Activated CD4-positive, alpha-beta T cell treated with anti-CD3 and anti-CD28 coated beads, Interleukin-2, amount 50 U/mL, for 24 hours (primary cell): ENCODE data around the gene SLC30A3.
A peak's percentile ranks its signal among the peaks of the same experiment; 100 is the strongest.

Experiments
- DNase-seq, 2 donors: peaks; one replicate each; pipeline ENCODE4 v3.0.0-alpha.2; 2020; ENCODE audit warnings: low read depth in 1 of 2, low spot score in 1 of 2

SLC30A3 gene

GRCh38 chr2:27236136-27236535, 26.7 kb downstream of the SLC30A3 start:
- DNase-seq = no peak

DNA sequence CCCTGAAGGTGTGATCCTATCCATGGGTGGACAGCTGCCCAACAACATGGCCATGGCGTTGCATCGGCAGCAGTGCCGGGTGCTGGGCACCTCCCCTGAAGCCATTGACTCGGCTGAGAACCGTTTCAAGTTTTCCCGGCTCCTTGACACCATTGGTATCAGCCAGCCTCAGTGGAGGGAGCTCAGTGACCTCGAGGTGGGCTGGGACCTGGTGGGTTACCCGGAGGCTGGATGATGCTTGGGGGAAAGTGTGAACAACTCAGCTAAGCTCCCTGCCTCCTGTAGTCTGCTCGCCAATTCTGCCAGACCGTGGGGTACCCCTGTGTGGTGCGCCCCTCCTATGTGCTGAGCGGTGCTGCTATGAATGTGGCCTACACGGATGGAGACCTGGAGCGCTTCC, 29.5 kb downstream of the SLC30A3 start:
- DNase-seq = no peak

- DNase-seq = no peak
Observed at GRCh38 chr2:27231921-27232320, 30.9 kb downstream of the SLC30A3 start.

GRCh38 chr2:27227501-27227900, 35.3 kb downstream of the SLC30A3 start:
- no peak for DNase-seq

DNA sequence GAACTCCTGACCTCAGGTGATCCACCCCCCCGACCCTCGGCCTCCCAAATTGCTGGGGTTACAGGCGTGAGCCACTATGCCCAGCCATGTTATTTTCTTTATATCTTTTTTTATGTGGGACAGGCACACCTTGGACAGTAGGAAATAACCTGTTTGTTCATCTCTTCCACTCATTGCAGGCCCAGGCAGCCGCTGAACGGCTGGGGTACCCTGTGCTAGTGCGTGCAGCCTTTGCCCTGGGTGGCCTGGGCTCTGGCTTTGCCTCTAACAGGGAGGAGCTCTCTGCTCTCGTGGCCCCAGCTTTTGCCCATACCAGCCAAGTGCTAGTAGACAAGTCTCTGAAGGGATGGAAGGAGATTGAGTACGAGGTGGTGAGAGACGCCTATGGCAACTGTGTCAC, 37.3 kb downstream of the SLC30A3 start:
- no peak for DNase-seq

GRCh38 chr2:27223416-27223815, 39.4 kb downstream of the SLC30A3 start:
- no peak for DNase-seq

DNA sequence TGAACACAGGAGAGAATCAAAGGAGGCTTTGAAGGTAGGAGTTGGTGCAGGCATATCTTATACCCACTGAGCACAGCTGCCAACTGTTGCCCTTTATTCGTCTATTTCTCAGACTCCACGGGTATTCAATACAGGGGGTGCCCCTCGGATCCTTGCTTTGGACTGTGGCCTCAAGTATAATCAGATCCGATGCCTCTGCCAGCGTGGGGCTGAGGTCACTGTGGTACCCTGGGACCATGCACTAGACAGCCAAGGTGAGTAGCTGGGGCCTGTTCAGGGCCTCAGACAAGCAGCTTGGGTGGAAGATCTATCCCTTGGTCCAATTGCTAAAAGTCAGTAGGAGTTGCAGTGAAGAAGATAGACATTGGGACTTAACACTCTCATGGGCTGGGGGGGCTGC, 40.4 kb downstream of the SLC30A3 start:
- DNase-seq = no peak

- no peak for DNase-seq
Observed at GRCh38 chr2:27221166-27221565, 41.7 kb downstream of the SLC30A3 start.

- DNase-seq = no peak
Observed at GRCh38 chr2:27220091-27220490, 42.8 kb downstream of the SLC30A3 start.

DNA sequence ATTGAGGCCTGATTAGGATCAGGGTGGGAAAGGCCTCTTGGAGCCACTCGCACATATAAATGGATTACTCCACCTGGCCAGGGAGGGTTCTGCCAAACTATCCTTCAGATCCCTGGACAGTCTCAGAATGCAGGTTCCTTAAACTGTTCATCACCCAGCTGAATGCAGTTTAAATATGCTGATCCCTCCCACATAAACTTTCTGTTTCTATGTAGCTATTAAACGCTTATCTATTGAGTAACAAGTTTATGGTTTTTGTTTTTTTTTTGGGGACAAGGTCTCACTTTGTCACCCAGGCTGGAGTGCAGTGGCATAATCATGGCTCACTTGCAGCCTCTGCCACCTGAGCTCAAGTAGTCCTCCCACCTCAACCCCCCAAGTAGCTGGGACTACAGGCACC, 43.8 kb downstream of the SLC30A3 start:
- no peak for DNase-seq

DNA sequence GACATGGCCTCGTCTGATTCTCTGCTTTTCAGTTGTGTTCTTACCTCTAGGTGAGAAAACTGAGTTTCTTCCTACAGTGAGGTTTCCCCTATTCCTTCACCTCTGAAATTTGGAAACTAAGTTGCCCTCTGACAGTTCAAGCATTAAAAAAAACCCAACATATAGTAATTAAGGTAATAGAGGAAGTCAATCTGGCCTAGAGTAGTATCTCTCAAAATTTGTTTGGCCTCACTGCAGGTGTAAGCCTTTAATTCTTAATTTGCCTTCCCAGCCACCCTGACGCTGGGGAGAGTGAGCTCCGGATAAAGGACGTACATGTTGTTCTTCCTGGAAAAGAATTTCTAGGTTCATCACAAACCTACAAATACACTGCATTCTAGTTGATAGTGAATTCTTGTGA, 44.2 kb downstream of the SLC30A3 start:
- DNase-seq = no peak

DNA sequence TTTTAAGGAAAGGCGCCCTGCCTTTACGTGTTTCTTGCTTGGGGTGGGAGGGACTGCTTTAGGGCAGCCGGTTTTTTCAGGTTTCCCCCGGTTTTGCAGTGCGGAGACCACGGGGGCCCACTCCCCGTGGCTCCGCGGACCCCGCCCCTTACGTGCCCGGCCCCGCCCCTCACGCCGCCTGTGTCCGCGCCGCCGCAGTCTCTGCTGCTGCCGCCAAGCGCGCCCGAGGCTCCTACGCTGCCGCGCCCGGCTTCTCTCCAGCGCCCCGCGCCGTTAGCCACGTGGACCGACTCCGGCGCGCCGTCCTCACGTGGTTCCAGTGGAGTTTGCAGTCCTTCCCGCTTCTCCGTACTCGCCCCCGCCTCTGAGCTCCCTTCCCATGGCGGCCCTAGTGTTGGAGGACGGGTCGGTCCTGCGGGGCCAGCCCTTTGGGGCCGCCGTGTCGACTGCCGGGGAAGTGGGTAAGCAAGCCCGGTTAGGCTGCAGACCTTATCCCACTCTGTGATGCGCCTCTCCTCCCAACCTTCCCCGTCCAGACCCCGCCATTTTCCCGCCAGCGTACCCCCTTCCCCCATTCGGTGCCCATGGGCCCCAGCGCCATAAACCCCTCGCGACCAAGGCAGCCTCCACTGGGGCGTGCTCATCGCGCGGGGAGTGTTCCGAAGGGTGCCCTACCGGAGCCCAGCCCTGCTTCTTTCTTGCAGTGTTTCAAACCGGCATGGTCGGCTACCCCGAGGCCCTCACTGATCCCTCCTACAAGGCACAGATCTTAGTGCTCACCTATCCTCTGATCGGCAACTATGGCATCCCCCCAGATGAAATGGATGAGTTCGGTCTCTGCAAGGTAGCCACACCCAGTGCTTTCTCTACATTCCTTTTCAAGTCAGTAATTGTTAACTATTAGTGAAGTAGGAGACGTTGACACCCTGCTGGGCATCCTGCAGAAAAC, 45.4 kb downstream of the SLC30A3 start, which contains the start of gene CAD:
CAD (plus strand) TSS at position 197 of the 949 bp plus-strand sequence; CDS start at position 380, 183 bp downstream.
- peak; percentile 74 to 79 for DNase-seq

GRCh38 chr2:27216416-27217137, 46.3 kb downstream of the SLC30A3 start:
- DNase-seq = no peak

DNA sequence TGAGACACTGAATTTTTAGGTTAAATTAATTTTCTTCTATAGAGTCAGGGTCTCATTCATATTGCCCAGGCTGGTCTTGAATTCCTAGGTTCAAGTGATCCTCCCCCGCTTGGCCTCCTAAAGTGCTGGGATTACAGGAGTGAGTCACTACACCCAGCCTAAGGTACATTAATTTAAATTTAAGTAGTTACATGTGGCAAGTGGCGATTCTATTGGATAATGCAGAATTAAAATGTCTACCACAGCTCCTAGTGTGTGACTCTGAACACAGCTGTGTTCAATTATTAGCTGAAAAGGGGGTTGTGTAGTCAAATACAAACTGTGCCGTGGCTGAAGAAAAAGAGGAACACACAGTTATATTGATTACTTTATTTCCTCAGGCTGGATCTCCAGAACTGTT, 47.9 kb downstream of the SLC30A3 start:
- no peak for DNase-seq

- peak; percentile 9 to 30 for DNase-seq
Observed at GRCh38 chr2:27212626-27213471, 50.0 kb downstream of the SLC30A3 start.

- peak; percentile 84 to 85 for DNase-seq
Observed at GRCh38 chr2:27211943-27212625, 50.8 kb downstream of the SLC30A3 start, which contains the start of the genes ATRAID and SLC5A6. TSS of gene ATRAID (plus strand) at chr2:27212041. CDS start at chr2:27212369, 328 bp downstream. TSS of gene SLC5A6 (minus strand) at chr2:27212268. CDS start at chr2:27207650, 4,618 bp downstream.

DNA sequence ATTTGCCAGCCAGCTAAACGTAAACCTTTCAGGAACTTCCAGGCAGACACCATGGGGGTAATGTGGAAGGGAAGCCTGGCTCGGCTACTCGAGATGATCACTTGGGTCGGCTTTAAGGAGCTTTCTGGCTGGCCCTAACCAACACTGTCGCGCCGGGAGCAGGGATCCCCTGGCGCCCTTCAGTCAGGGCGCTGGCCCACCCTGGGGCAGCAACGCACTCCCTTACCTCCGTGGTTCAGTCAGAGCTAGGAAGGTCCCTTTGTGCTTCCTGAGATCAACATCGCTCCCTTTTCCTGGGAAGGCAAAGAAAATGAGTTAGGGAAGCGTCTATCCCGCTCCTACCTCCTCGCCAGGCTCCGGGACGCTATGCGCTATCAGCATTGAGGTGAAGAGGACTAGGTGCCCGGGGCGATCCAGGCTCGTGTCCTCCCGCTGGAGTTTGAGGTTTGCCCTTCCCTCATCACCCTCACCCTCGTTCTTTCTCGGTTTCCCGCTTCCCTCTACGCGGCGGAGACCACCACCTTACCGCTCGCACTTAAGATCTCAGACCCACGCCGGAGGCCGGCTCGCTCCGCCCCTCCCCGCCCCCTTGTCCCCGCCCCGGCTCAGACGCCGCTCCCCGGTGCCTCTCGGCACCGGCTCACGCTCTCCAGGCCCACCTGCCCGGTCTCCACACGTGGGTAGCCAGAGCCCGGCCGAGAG, 51.5 kb downstream of the SLC30A3 start:
- DNase-seq = no peak

GRCh38 chr2:27209621-27210401, 53.0 kb downstream of the SLC30A3 start:
- DNase-seq = no peak

DNA sequence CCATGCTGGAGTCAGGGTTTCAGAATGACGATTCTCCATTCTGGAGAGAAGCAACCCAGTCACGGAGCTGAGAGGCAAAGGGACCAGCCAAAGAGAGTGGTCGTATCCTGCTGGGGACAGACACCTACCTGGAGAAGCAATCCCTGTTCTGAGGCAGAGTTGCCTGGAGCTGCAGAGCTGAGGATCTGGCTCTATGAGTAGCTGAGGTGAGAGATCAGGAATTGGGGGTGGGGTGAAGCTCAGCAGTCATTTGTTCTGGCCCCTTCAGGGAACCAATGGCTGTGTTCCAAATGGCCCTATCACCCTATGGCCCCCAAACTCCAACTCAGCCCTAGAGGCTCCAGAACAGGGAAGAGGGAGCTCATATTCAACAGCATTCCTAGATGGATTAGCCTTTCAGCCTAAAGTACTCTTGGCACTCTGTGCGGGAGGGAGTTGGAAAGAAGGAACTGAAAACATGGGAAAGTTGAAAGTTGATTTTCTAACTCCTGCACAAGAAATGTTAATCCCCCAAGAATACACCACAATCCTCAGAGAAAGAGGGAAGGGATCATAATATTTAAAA, 54.3 kb downstream of the SLC30A3 start:
- no peak for DNase-seq
